NT2/D1 (cell line): ENCODE data around the gene DCANP1.

Source experiments
- YY1 ChIP-seq: IDR thresholded peaks from 2 replicates; pipeline ENCODE4 v1.6.1; 2011; ENCODE audit not compliant: insufficient read length, insufficient read depth
- ZNF274 ChIP-seq: IDR thresholded peaks from 2 replicates; pipeline ENCODE4 v1.6.1; 2011; ENCODE audit warnings: mild to moderate bottlenecking, low read depth, low read length

GRCh38 chr5:135433681-135434426 lies 13.3 kb downstream of the DCANP1 start:
- no peak for TF ChIP-seq YY1
- no peak for TF ChIP-seq ZNF274
